Choroid plexus epithelial cell (primary cell): Measurements from ENCODE around the gene CACNA1I.

ENCODE experiments used
- DNase-seq: peaks from one replicate; pipeline ENCODE4 v3.0.0-alpha.2; 2010; ENCODE audit warnings: low read depth
- H3K4me3 ChIP-seq: 2 replicates; pipeline ENCODE4 v1.5.1; 2011; ENCODE audit warnings: low read depth, mild to moderate bottlenecking, control low read depth, low read length, moderate library complexity
- TF ChIP-seq, protein P1 (sequence below): conservative IDR thresholded peaks from 2 replicates; pipeline ENCODE4 v1.5.1; 2011; ENCODE audit warnings: low read depth, mild to moderate bottlenecking, control low read depth, inconsistent platforms, low read length, moderate library complexity

The CACNA1I gene

DNA sequence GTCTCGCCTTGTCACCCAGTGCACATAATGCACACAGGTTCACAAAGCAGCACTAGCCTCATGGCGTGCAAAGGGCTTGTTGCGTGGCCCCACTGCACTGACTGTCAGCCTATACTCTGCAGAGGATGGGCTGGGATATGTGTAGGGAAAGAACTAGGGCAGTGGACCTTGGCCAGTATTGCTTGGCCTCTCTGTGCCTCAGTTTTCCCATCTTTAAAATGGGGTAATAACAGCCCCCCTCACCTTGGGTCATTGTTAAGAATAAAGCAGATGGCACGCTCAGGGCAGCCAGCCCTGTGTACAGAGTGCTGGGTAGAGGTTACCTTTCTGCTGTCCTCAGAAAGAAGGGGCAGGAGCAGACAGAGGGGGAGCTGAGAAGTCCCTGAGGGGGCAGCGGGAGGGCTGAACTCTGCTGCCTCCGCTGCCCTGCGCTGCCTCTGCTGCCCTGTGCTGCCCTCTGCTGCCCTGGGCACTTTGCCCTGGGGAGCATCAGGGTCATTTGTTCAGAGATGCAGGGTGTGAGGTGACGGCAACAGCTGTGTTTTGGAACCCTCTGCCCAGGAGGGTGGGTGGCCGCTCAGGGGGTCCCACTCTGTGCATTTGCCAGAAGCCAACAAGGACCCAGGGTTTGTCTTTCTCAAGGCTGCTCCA, 71.2 kb downstream of the CACNA1I start:
- TF ChIP-seq, protein P1, sequence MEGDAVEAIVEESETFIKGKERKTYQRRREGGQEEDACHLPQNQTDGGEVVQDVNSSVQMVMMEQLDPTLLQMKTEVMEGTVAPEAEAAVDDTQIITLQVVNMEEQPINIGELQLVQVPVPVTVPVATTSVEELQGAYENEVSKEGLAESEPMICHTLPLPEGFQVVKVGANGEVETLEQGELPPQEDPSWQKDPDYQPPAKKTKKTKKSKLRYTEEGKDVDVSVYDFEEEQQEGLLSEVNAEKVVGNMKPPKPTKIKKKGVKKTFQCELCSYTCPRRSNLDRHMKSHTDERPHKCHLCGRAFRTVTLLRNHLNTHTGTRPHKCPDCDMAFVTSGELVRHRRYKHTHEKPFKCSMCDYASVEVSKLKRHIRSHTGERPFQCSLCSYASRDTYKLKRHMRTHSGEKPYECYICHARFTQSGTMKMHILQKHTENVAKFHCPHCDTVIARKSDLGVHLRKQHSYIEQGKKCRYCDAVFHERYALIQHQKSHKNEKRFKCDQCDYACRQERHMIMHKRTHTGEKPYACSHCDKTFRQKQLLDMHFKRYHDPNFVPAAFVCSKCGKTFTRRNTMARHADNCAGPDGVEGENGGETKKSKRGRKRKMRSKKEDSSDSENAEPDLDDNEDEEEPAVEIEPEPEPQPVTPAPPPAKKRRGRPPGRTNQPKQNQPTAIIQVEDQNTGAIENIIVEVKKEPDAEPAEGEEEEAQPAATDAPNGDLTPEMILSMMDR, result no peak
- no peak overlapping the region for H3K4me3 ChIP-seq
- DNase-seq, result no peak

DNA sequence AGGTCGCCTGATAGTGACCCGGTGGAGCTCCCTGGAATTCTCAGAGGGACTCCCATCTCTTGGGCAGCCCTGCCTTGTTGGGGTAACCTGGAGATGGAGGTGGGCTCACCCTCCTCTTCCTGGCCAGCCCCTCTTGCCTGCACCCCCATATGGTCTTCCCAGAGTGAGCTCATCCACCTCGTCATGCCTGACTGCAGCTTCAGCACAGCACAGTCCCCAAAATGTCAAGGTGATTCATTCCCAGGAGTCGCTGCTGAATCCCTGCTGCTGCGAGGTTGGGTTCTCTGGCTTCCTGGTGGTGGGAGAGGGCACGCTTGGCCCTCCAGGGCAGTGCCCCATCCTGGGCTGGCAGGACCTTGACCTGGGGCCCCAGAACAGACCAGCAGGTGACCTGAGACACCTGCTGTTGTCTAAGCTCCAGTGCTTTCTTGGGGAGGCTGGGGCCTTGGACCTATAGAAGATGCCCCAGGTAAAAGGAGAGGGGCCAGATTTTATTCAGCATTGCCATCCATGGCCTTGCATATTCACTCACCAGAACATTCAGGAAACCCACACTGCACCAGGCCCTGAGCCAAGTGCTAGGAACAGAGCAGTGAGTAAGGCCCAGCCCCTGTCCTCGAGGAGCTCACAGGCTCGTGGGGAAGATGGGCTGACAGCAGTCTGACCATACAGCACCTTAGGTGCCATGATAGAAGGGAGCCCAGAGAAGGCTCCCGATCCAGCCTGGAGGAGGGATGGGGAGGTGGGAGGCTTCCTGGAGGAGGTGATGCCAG, 72.9 kb downstream of the CACNA1I start:
- DNase-seq, result peak; percentile 52
- H3K4me3 ChIP-seq, result no peak overlapping the region
- TF ChIP-seq, protein P1, result no peak

DNA sequence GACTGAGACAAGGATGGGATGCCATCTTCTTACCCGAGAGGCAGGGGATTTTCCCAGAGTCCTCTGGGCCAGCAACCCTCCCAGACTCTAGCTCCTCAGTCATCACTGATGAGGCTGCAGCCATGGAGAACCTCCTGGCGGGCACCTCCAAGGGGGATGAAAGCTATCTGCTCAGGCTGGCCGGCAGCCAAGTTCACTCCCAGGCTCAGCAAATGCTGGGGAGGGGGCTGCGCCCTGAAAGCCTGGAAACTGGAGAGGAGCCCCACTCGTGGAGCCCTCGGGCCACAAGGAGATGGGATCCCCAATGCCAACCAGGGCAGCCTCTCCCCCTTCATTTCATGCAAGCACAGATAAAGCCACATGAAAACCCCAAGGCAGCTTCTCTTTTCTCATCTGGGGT, 75.0 kb downstream of the CACNA1I start:
- DNase-seq, result no peak
- TF ChIP-seq, protein P1, result no peak
- H3K4me3 ChIP-seq, result no peak overlapping the region

DNA sequence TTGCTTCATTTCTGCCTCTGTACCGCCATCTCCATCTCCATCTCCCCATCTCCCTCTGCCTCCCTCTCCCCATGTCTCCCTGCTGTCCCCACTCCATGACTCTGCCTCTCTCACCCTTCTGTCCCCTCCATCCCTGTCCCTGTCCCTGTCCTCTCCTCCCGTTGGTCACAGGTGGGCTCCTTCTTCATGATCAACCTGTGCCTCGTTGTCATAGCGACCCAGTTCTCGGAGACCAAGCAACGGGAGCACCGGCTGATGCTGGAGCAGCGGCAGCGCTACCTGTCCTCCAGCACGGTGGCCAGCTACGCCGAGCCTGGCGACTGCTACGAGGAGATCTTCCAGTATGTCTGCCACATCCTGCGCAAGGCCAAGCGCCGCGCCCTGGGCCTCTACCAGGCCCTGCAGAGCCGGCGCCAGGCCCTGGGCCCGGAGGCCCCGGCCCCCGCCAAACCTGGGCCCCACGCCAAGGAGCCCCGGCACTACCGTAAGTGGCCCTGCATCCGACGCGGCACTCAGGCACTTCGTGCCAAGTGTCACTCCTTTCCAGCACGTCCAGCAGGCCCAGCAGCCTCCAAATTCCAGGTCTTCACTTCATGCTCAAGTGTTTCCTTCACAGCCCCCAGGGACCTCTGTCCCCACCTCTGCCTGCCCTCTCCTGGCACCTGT, 76.0 kb downstream of the CACNA1I start:
- TF ChIP-seq, protein P1, result no peak
- H3K4me3 ChIP-seq, result no peak overlapping the region

DNA sequence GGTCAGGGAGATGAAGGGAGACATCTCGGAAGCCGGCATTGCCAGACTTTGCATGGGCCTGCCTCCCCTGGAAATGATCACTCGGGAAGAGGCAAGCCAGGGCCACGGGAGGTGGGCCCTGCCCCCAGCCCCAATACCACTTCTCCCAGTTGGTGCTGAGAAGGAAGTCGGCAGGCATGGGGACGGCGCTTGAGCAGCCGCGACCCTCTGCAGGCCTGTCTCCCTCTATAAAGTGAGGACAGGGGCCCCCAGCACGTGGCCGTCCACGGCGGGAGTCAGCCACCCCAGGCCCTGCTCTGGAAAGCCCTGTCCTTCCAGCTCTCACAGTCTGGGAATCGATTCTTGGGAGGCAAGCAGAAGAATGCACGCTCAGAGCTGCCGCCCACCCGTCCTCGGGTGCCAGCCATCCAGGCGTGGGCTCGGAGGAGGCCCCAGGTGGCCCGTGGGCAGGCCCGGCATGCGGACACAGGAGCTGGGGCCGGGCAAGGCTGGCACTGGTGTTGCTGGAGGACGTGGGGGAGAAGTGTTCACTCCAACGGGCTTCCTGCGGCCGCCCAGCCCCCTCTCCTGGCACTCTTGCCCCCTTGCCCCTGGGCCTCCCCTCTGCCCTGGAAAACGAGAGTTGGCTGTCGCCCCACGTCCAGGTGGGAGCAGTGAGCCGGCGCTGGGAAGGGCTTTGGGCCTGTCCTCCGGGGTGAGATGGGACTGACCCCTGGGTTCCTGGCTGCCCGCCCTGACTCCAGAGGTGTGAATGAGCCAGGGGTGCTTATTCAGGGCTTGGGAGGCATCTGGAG, 77.5 kb downstream of the CACNA1I start:
- DNase-seq, result no peak
- no peak overlapping the region for H3K4me3 ChIP-seq
- TF ChIP-seq, protein P1, result no peak

More for the DNA sequence above, 76.0 kb downstream of the CACNA1I start:
- no peak for DNase-seq

DNA sequence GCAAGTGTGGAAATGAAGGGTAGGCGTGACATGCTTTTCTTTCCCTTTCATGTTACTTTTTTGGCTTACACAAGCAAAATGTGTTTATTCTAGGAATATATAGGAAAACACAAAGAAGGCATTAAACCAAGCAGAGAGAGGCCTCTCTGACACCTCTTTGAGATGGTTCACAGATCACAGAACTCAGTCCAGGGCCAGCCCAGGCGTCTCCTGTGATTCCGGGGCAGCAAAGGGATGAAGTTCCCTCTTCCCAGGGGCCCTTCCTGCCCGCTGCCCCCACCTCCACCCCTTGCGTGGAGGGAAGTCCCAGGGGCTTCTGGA, 78.0 kb downstream of the CACNA1I start:
- no peak overlapping the region for H3K4me3 ChIP-seq
- no peak for DNase-seq
- TF ChIP-seq, protein P1, result no peak
